HS-27A (cell line): ENCODE results near the gene LAMB1.
"Not testable (repeated sequence)": the region's sequence is repeated elsewhere in the genome, so short reads cannot be mapped to it uniquely, and the experiment has no call there.

Experiments
- DNase-seq: peaks from one replicate; pipeline ENCODE4 v3.0.0-alpha.2; 2012; ENCODE audit warnings: low read depth, missing footprints

Gene LAMB1

GRCh38 chr7:107945332-107945731 is 57.6 kb downstream of the LAMB1 start:
- no peak for DNase-seq

- DNase-seq, result no peak
These were observed 58.4 kb downstream of the LAMB1 start for GRCh38 chr7:107944411-107945169.

- no peak for DNase-seq
These were observed 59.9 kb downstream of the LAMB1 start for GRCh38 chr7:107943018-107943417.

- no peak for DNase-seq
These were observed 62.0 kb downstream of the LAMB1 start for GRCh38 chr7:107940951-107941350.

GRCh38 chr7:107939573-107940489 is 63.1 kb downstream of the LAMB1 start:
- DNase-seq, result no peak

GRCh38 chr7:107938456-107939250 is 64.3 kb downstream of the LAMB1 start:
- no peak for DNase-seq

- DNase-seq, result no peak
These were observed 65.4 kb downstream of the LAMB1 start for GRCh38 chr7:107937531-107937930.

GRCh38 chr7:107936312-107936711 is 66.6 kb downstream of the LAMB1 start:
- DNase-seq, result no peak

- DNase-seq, result no peak
These were observed 67.8 kb downstream of the LAMB1 start for GRCh38 chr7:107934991-107935770.

DNA sequence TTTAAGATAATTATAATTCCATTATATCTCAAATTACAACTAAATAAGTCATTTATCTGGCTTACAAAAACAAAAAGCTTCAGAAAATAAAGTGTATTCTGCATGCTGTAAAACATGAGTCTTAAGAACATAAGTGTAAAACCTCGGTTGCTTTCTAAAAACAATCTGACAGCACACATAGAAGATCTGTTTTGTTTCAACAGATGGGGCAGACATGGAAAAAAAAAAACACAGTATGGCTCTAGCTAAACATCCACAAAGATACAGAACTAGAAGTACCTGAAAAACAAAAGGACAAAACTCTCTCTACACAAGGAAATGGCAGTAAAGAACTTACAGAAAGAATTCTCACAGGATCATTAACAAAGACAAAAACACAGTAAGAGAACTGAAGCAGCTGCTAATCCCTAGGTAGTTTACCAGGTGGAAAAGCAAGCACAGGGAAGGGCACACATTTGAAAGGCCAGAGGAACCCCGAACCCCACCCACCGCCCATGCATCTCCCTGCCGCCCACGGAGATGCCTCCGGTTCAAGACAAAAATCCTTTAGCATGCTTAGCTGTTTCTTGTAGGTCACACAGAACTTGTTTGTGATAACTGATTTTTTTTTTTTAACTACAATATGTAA is 69.5 kb downstream of the LAMB1 start:
- DNase-seq, result no peak

GRCh38 chr7:107932805-107933204 is 70.2 kb downstream of the LAMB1 start:
- DNase-seq, result no peak

DNA sequence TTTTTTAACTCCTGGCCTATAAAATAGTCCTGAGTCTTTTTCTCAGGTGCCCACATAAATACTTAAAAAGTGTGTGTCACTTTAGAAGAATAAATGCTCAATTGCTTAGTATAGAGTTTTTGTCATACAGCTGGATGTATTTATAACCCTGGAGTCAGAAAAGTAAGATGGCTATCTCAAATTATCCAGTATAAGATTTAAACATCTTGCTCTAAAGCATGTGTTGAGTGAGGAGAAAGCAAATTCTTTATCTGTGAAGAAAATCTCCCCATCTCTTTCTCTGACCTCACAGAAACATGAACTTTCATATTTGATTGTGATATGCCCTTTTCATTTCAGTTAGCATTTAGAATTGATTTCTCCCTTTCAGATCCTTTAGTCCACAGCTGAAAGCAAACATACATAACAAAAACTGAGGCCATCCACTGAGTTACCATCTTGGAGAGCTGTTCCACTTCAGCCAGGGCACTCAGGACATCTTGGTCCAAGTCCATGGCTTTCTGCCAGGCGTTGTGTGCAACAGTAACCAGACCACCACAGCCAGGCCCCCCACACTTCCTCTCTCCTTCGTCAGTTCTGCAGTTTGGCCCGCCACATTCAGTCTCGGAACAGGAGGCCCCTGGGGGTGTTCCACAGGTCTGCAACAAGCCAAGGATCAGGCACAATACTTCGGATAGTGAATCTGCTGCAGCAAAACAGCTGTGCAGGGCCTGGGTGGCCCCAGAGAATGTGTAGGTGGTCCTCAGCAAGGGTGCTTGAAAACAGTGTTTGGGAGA is 71.0 kb downstream of the LAMB1 start:
- DNase-seq, result no peak

GRCh38 chr7:107926481-107926880 is 76.5 kb downstream of the LAMB1 start:
- no peak for DNase-seq

GRCh38 chr7:107924841-107925504 is 78.0 kb downstream of the LAMB1 start:
- DNase-seq, result no peak

- DNase-seq, result no peak
These were observed 80.1 kb downstream of the LAMB1 start for GRCh38 chr7:107922886-107923285.

DNA sequence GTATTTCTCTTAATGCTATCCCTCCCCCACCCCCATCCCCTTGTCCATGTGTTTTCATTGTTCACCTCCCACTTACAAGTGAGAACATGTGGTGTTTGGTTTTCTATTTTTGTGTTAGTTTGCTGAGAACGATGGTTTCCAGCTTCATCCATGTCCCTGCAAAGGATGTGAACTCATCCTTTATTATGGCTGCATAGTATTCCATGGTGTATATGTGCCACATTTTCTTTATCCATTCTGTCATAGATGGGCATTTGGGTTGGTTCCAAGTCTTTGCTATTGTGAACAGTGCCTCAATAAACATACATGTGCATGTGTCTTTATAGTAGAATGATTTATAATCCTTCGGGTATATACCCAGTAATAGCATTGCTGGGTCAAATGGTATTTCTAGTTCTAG is 81.1 kb downstream of the LAMB1 start:
- not testable (repeated sequence) for DNase-seq

DNA sequence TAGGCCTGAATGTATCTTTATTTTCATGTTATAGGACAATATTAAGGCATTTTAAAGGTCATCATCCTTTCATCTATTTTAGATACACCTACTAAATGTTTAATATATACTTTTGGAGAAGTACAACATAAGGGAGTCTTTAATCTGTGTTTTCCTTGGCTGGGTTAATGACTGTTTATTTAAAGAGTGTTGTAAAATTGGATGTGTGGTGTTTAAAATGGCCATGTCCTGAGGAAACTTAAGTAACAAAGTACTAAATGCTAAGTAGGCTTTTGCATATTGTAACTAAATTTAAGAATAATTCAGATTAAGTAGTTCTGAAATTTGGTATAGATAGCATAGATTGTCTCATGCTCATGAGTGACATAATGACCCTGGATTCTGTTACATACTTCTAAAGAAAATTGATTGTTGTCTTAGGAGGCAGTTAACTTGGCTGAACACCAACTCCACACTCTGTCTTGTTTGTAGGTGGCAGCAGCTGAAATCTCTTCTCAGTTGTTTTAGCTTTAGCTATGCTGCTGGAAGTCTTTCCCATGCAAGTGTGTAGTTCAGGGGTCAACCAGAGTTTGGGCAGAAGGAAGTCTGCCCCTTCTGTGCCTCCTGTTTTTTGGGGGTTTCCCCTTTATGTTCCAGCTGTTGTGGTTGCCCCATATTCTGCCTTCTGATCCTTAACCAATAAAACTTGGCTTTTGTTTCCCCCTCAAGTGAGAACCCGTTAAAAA is 82.8 kb downstream of the LAMB1 start:
- no peak for DNase-seq

DNA sequence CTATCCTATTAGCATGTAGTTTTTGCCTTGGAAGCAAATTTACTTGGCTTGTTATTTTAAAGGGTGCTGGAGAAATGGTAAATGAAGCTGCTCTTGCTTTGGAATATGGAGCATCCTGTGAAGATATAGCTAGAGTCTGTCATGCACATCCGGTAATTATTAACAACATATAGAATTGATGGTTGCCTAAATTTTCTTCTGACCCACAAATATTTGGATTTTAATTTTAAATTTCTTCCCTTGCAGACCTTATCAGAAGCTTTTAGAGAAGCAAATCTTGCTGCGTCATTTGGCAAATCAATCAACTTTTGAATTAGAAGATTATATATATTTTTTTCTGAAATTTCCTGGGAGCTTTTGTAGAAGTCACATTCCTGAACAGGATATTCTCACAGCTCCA is 84.0 kb downstream of the LAMB1 start:
- DNase-seq, result no peak
